GM13977 (cell line): ENCODE measurements around the gene IFNG-AS1.

Experiments
- DNase-seq: peaks from one replicate; pipeline ENCODE4 v3.0.0; 2012; ENCODE audit warnings: low spot score
- in situ Hi-C: fragments of 300-500 bp; cut with MboI; formaldehyde crosslinking; loops from one replicate; pipeline ENCODE4 v1.12.0; 2022; ENCODE audit warnings: low sequenced_read_pairs, low pct_unique_long_range_greater_than_20kb, mixed read lengths, inconsistent platforms; ENCODE audit not compliant: unreplicated experiment
- TF ChIP-seq, protein P1 (sequence below): IDR thresholded peaks from 2 replicates; pipeline ENCODE4 v1.5.1; 2012; ENCODE audit warnings: mild to moderate bottlenecking, control low read depth; ENCODE audit not compliant: insufficient read depth; ENCODE audit errors: extremely low read depth, missing control alignments

IFNG-AS1 gene

DNA sequence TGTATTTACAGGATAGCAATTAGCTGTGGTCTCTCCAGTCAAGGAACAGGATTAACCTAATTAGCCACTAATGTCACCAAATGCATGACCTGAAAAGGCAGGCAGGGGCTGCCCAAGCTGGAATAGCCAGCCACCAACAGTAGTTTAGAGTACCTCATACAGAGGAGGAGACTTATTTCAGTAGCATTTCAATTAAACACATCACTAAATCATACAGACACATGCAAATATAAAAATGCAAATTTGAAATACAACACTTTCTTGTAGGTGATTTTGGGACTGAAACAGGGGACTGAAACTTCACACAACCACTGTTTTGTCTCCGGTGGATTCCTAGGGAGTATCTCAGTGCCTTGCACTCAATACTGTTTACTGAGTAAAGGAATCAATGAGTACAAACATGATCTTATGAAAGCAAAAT lies 636 bp upstream of the IFNG-AS1 start:
- TF ChIP-seq, protein P1, sequence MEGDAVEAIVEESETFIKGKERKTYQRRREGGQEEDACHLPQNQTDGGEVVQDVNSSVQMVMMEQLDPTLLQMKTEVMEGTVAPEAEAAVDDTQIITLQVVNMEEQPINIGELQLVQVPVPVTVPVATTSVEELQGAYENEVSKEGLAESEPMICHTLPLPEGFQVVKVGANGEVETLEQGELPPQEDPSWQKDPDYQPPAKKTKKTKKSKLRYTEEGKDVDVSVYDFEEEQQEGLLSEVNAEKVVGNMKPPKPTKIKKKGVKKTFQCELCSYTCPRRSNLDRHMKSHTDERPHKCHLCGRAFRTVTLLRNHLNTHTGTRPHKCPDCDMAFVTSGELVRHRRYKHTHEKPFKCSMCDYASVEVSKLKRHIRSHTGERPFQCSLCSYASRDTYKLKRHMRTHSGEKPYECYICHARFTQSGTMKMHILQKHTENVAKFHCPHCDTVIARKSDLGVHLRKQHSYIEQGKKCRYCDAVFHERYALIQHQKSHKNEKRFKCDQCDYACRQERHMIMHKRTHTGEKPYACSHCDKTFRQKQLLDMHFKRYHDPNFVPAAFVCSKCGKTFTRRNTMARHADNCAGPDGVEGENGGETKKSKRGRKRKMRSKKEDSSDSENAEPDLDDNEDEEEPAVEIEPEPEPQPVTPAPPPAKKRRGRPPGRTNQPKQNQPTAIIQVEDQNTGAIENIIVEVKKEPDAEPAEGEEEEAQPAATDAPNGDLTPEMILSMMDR: no peak
- in situ Hi-C loops: no loop called here
- DNase-seq: peak; percentile 12

DNA sequence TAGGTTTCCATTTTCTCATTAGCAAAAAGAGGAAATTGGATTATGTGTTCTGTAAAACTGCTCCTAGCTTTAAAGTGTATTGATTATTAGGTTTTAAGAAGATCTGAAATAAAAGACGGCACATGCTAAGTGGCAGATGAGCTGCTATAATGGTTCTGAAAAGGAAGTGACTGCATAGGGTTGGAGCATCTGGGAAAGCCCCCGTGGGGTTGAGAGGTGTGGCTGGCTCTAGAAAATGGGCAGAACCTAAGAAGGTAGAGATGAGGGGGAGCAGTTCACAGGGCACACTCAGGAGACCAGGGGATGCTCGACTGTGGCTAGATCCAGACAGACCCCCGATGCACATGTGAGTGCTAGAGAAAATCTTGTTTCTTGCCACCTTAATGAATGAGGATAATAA lies 1.9 kb downstream of the IFNG-AS1 start:
- TF ChIP-seq, protein P1: no peak

DNA sequence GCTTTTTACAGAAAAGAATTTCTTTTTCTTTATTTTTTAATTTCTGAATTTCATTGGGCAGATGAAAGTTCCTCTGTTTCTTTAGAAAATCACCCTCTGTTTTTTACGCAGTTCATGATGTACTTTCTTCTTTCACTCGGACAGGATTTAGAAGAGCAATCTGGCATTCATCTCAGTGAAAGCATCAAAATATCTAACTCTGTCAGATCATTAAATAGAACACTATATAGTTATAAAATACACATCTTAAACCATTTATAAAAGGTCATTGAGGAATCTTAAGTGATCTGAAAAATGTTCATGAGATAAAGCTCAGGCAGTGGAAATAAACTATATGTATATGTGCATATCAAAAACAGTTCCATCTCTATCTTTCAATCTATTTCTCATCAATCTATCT lies 3.9 kb downstream of the IFNG-AS1 start:
- no peak for DNase-seq
- TF ChIP-seq, protein P1: no peak
- in situ Hi-C loops: no loop called here

More for the DNA sequence above, 1.9 kb downstream of the IFNG-AS1 start:
- in situ Hi-C loops: no loop called here
- no peak for DNase-seq

DNA sequence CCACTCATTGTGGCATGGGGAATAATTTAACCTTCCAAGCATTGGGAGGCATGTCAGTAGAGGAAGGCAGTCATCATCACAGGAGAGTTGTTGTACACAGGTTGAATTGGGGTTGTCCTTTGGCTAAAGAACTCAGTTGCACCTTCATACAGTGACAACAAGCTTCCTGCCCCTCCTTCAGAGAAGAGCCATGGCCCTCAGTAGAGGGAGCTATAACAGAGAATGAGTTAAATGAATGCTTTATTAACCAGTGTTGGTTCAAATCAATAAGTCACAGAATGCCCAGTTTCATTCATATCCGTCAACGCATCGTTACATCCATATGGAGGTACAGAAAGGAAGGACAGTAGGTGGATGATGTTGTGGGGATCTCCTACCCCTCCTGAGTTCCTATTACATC lies 4.8 kb downstream of the IFNG-AS1 start:
- in situ Hi-C loops: no loop called here
- TF ChIP-seq, protein P1: no peak
- no peak for DNase-seq

DNA sequence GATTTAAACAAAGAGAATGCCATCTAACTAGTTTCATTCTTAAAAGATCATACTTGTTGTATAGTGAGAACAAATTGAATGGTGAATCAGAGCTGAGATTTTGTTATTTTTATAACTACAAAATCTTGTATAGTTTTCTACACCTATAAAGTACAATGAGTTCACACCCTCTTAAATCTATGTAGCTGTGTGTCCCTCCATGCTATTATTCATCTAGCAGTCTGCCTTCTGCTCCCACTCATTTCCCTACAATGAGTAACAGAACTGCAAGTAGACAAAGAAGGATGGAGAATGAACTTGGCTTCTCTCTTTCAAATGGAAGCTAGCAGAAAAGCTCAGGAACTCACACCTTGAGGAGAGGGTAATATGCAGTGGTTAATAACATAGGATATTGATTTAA lies 7.1 kb downstream of the IFNG-AS1 start:
- TF ChIP-seq, protein P1: no peak
- in situ Hi-C loops: no loop called here
- DNase-seq: no peak

DNA sequence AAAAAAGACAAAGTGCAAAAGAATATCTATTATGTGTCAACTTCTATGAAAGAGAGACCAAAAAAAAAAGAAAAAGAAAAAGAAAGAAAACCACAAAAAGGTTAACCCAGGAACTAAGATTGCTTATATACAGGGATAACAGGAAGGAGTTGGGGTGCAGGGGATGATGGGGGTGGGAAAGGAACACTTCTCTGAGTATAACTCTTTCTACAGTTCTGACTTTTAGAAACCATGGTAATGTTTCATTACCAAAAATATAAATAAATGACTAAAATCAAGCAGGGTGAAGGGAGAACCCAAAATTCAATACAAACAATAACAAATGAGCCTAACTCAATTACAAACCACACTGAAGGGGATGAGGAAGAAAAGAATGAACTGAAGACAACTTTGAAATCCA lies 9.1 kb downstream of the IFNG-AS1 start:
- DNase-seq: no peak
- in situ Hi-C loops: no loop called here
- TF ChIP-seq, protein P1: no peak

DNA sequence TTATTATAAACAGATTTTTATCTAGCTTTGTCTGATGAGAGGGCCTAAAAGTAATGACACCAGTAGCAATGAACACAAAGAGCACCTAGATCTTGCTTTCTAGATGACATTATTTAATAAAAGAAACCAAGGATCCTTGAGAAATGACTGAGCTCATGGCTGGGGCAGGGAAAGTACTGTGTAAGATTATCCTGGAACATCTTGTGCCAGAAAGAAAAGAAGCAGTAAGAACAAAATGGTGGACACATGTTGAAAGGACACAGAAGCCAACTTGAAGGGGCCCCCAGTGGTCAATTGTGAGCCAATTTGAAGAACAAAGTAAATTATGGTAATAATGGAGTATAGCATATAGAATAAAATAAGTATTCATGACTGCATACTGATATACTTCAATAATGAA lies 10.0 kb downstream of the IFNG-AS1 start:
- in situ Hi-C loops: no loop called here
- TF ChIP-seq, protein P1: no peak
- DNase-seq: no peak
